Stimulated activated CD8-positive, alpha-beta memory T cell treated with anti-CD3 and anti-CD28 coated beads, Interleukin-7, amount 100 ng/mL, for 1 hour (primary cell): ENCODE results near the gene LRRC9.
"Not testable (repeated sequence)": the region's sequence is repeated elsewhere in the genome, so short reads cannot be mapped to it uniquely, and the experiment has no call there.

ENCODE experiments used
- DNase-seq, 2 donors: peaks; one replicate each; pipeline ENCODE4 v3.0.0-alpha.2; 2020; ENCODE audit warnings: low read depth in 2 of 2

The LRRC9 gene

GRCh38 chr14:59919570-59920377, at the start of gene LRRC9:
LRRC9 (plus strand) TSS chr14:59920144.
- DNase-seq, result no peak

GRCh38 chr14:59870277-59871165, 49.4 kb upstream of the LRRC9 start, which contains the start of gene RTN1:
RTN1 (minus strand) TSS chr14:59870776; CDS start chr14:59870630, 146 bp downstream.
- DNase-seq, result no peak

DNA sequence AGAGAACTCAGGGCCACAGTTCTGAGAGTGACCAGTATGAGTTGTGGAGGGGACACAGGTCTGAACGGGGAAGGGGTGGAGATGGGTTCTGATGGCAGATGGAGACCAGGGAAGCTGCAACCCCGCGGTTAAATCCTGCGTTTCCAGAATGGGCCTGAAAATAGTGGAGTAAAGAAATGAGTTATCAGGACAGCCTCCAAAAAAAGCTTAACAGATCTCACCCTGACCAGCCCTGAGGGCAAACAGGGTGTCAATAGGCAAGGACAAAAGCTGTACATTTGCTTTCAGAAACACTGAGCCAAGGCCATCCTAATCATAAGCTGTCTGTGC, 48.8 kb upstream of the LRRC9 start:
- DNase-seq, result no peak

DNA sequence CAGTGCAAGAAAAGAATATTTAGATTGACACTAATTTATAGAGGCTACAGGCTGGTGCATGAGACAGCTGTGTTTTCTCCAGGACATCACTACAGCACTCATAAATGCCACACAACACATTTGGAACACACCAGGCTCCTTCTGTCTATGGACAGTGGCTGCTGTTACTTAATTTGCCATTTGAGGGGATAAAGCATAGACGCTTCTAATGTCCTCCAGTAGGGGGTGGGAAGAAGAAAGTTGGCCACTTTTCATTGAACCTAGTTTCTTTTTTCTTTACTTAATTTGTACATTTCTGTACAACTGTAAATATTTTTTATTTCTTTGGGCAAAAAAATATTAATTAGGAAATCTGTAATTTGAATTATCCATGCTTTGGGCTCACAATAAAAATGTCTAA, 37.0 kb upstream of the LRRC9 start:
- no peak for DNase-seq

DNA sequence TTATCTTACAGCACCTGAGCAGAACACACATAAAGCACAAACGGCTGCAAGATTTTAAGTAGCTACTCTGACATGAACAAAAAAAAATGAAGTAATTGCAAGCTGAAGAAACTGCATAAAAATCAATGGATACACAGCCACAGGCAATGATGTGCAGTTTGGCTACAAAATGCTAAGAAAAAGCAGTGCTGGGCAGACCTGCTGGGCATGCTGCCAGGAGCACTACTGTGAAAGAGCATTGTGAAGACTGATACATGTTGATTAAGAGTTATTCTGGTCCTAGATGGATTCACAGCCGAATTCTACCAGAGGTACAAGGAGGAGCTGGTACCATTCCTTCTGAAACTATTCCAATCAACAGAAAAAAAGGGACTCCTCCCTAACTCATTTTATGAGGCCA, 29.3 kb upstream of the LRRC9 start:
- DNase-seq, result no peak

DNA sequence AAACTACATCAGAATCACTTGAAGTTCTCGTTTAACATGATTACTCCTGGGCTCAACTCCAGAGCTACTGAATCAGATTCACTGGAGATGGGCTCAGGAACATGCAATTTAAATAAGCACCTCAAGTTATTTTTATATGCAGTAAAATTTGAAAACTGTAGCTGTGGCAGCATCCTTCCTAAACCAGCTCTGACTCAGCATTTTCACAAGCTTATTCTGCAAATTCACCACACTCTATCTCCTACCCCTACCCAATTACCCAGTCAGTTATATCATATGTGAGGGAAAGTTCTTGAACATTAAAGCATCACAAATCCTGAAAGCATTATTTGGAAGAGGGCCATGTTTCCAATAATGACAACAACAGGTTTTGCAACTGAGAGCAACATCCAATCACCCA, 24.2 kb upstream of the LRRC9 start:
- no peak for DNase-seq

DNA sequence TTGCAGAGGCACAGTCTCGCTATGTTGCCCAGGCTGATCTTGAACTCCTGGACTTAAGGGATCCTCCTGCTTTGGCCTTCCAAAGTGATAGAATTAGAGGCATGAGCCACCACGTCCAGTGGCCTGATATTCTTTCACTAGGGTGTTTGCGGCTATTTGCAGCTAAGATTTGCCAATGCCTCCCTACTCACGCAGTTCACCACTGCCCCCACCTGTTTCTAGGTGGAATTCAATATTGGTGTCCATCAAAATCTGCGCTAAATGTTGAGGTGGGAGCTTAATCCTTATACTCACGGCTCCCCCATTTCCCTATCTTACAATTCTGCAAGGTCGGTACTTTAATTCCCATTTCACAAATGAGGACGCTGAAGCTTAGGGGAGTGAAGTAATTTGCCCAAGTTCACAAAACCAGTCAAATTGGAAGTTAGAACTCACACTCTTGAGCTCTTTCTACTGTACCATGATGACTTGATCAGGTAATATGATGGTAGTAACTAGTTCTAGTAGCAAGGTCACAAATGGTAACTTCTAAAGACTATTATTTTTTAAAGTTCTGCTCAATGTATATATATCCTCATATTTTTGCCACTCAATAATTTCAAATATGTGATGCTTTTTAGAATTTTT, 22.1 kb upstream of the LRRC9 start:
- no peak for DNase-seq

- no peak for DNase-seq
Observed at GRCh38 chr14:59900556-59900955, 19.4 kb upstream of the LRRC9 start.

DNA sequence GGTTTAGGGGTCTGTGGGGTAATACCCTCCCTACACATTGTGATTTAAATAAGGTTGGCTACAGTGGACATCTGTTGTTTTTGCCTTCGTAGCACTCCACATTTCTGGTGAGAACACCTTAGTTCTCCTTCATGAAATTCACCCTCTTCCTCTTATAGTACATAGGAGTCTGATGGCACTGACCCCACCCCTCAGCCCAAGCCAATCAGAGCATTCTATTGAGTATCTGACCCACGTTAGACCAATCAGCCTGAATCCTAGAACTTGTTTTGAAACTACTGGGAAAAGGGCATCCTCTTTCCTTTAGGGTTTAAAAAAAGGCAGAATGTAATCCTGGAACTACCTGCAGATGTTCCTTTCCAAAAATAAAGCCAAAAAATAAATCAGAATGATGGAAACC, 15.8 kb upstream of the LRRC9 start:
- DNase-seq, result no peak

GRCh38 chr14:59905188-59905587, 14.8 kb upstream of the LRRC9 start:
- DNase-seq, result no peak

DNA sequence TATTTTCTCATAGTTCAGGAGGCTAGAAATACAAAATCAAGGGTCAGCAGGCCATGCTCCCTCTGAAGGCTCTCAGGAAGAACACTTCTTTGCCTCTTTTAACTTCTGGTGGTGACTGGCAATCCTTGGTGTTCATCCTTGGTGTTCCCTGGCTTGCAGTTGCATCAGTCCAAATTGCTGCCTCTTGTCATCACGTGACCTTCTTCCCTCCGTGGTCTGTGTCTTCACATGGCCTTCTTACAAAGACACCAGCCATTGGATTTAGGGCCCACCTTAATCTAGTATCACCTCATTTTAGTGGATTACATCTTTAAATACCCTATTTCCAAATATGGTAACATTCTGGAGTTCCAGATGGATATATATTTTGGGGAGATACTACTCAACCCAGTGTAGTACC, 7.5 kb upstream of the LRRC9 start:
- no peak for DNase-seq

GRCh38 chr14:59913187-59913586, 6.8 kb upstream of the LRRC9 start:
- DNase-seq, result no peak

GRCh38 chr14:59918824-59919569, 947 bp upstream of the LRRC9 start:
- DNase-seq, result no peak

DNA sequence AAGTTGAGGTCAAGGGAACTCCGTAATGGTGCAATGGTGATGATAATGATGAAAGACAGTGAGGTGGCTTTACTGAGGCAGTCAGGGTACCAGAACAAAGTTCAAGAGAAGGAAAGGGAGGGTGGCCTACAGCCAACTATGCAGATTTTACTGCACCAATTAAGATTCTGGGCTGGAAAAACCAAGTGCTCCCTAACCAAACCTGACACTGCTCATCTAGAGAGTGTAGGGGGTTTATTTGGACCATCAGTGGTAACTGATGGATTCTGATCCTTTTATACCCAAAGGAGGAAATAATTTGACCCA, 387 bp downstream of the LRRC9 start:
- DNase-seq, result no peak

DNA sequence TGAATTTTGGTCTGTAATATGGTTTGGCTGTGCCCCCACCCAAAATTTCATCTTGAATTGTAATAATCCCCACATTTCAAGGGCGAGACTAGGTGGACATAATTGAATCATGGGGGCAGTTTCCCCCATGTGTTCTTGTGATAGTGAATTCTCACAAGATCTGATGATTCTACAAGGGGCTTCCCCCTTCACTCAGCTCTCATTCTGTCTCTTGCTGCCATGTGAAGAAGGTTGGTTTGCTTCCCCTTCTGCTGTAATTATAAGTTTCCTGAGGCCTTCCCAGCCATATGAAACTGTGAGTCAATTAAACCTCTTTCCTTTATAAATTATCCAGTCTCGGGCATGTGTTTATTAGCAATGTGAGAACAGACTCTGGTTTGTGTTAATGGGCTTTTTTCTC, 5.9 kb downstream of the LRRC9 start:
- DNase-seq, result no peak

- no peak for DNase-seq
Observed at GRCh38 chr14:59926534-59926933, 6.6 kb downstream of the LRRC9 start.

- no peak for DNase-seq
Observed at GRCh38 chr14:59931237-59931636, 11.3 kb downstream of the LRRC9 start.

GRCh38 chr14:59936145-59936544, 16.2 kb downstream of the LRRC9 start:
- DNase-seq, result no peak

GRCh38 chr14:59939828-59940227, 19.9 kb downstream of the LRRC9 start:
- DNase-seq, result no peak

DNA sequence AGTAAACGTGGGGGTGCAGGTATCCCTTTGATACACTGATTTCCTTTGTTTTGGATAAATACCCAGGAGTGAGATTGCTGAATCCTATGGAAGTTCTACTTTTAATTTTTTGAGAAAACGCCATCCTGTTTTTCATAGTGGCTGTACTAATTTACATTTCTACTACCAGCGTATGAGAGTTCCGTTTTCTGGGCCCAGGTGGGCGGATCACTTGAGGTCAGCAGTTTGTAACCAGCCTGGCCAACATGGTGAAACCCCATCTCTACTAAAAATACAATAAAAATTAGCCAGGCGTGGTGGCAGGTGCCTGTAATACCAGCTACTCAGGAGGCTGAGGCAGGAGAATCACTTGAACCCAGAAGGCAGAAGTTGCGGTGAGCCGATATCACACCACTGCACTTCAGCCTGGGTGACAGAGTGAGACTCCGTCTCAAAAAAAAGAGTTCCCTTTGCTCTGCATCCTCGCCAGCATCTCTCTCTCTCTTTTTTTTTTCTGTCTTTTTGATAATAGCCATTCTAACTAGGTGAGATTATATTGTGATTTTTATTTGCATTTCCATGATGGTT, 22.4 kb downstream of the LRRC9 start:
- not testable (repeated sequence) for DNase-seq

DNA sequence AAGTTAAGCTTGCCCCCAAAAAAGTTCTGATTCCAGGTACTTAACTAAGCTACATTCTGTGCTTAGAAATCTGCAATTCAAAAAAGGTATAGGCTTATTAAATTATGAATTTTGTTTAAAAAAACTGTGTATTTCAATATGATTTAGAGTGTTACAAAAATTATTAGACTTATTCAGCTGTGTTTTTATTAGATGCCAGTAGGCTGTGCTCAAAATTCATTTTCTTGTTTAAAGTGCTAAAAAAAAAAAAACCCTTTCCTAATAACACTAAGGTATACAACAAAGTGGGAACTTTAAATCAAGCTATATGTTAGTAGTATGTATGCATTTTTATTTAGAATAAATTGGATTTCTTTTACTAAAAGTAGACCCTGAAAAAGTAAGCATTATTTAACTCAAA, 25.0 kb downstream of the LRRC9 start:
- DNase-seq, result no peak

- not testable (repeated sequence) for DNase-seq
Observed at GRCh38 chr14:59952141-59952540, 32.2 kb downstream of the LRRC9 start.
